Measurements from ENCODE around the gene TACC2.
A peak's percentile ranks its signal among the peaks of the same experiment; 100 is the strongest.

TACC2 gene

GRCh38 chr10:122171302-122172075 is 182.5 kb downstream of the TACC2 start:
- no peak for DNase-seq

- DNase-seq = no peak
Observed at GRCh38 chr10:122172361-122173008, 183.5 kb downstream of the TACC2 start.

DNA sequence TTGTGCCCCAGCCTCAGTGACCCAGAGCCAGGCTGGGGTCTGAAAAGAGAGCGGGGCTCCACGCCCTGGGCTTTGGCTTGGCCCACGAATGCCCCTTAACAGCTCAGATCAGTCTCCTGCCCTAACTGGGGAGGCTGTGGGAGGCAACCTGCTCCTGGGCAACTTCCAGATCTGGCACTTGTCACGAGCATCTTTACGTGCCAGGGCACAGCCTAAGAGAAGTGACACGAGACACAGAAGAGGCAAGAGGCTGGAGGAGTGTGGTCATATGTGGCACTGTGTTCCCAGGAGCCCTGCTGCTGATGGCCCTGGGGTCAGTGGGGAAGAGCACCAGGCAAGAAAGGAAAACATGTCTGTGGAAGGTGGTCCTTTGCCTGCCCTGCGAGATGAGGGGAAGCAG is 184.4 kb downstream of the TACC2 start:
- DNase-seq = no peak

DNA sequence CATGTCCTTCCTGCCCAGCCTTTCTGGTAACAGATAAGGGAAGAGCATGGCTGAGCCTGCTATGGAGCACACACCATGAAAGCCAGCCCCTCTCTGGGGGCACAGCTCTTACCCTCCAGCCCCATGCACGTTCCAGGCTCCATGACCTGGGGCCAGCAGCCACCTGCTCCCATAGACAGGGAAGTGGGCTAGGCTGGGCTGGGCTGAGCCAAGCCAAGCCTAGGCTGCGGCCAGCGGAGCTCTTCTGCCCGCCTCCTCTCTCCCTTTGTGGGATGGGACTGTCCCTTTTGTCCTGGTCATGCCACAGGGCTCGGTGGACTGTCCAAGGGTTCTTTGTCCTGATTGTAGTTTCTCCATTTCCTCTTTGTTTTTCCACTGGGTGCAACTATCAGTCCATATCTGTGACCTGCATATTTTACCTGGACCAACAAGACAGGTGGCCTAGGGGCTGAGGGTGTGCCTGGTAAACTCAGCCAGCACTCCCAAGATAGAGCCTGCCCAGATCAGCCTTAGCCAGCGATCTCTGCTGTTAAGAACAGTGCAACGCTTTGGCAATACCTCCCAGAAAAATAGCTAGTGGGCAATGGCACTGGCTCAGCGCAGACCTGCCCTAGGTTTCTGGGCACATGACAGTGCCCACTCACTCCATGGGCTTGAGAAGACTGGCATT is 184.9 kb downstream of the TACC2 start:
- DNase-seq = no peak

- DNase-seq = no peak
Observed at GRCh38 chr10:122176232-122177213, 187.6 kb downstream of the TACC2 start.

DNA sequence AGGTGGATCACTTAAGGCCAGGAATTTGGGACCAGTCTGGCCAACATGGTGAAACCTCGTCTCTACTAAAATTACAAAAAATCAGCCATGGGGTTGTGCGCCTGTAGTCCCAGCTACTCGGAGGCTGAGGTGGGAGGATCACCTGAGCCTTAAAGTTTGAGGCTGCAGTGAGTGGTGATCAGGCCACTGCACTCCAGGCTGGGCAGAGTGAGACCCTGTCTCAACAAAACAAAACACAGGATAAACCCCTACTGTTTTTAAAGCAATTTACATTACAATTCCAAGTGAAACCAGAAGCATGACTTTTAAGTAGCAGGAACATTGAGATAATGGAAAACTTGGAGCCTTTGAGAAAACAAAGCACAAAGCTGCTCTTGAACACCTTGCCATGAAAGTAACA is 189.7 kb downstream of the TACC2 start:
- DNase-seq = no peak

- DNase-seq = no peak
Observed at GRCh38 chr10:122181041-122181732, 192.2 kb downstream of the TACC2 start.

DNA sequence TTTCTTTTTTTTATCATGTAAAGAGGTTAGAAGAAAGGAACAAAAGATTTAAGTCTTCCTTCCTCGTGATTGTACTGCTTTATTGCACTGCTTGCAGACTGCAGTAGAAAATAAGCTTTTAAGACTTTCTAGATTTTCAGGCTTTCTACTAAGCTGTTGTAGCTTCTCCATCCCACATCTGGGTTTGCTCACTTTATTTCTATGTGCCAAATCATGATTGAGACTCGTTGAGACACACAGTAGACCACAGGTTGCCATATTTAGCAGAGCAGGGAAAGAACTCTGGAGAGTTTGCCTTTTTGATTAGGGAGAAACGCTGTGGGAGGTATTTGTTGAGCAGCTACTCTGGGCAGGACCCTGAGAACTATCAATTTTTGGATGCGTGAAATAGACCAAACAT is 192.9 kb downstream of the TACC2 start:
- DNase-seq = no peak

- no peak for DNase-seq
Observed at GRCh38 chr10:122182308-122182707, 193.3 kb downstream of the TACC2 start.

DNA sequence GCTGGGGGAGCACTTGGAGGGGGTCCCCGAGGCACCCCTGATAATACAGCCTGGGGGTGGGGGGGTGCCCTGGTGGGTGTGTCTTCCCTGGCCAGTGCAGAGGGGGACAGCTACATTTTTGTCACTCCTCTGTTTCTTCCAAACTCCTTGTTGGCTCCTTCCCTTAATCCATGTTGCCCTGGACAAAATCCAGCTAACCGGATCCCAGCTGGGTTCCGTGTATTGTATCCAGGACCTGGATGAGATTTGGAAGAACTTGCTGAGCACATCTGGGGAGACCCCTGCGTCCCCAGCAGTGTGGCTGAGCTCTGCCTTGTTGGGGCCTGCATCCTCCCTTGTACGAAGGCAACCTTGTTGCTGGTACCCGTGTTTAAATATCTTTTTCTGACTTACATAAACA is 195.3 kb downstream of the TACC2 start:
- DNase-seq = no peak

DNA sequence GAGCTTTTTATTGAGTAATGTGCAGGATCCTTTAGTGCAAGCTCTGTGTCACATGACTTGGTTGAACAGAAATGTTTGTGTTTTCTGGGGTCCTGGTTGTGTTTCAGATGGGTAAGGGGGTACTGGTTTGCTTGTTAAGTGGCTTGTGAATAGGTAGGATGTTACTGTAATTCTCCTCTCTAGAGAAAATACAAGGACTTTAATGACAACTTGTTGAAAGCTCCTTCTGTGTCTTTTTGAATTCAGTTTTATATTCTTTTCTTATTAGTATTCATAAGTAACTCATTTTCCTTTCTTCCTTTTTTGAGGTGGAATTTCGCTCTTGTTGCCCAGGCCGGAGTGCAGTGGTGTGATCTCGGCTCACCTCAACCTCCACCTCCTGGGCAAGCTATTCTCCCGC is 196.7 kb downstream of the TACC2 start:
- DNase-seq = no peak

DNA sequence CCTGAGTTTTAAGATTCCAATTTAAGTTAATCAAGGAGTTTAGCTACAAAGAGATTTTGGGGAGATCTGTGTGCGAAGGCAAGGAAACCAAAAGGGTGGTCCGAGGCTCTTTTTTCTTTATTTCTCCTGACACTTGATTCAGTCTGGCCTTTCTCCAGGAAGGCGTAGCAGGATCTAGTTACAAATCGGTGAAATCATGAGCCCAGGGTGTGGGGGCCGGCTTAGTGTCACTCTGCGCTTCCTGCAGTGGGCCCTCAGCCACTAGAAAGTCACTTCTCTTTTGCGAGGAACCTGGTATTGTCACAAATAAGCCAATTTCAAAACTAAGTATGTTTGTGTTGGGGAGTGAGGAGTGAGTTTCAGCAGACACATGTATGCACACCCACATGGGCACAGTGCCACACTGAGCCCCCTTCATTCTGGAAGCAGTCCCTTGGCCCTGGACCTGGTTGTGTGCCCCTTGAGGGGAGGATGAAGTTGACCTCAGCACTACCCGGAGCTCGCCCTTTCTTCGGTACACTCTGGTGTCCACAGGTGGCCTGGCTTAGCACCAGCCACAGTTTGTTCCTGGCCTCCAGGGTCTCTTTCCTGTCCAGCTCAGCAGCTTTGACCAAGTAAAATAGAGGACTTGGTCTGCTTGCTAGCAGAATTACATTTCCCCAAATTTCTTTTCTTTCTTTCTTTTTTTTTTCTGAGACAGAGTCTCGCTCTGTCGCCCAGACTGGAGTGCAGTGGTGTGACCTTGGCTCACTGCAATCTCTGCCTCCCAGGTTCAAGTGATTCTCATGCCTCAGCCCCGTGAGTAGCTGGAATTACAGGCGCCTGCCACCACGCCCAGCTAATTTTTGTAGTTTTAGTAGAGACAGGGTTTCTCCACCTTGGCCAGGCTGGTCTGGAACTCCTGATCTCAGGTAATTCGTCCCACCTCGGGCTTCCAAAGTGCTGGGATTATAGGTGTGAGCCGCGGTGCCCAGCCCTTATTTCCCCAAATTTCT is 198.2 kb downstream of the TACC2 start:
- peak; percentile 8 for DNase-seq

- no peak for DNase-seq
Observed at GRCh38 chr10:122188706-122189105, 199.7 kb downstream of the TACC2 start.

DNA sequence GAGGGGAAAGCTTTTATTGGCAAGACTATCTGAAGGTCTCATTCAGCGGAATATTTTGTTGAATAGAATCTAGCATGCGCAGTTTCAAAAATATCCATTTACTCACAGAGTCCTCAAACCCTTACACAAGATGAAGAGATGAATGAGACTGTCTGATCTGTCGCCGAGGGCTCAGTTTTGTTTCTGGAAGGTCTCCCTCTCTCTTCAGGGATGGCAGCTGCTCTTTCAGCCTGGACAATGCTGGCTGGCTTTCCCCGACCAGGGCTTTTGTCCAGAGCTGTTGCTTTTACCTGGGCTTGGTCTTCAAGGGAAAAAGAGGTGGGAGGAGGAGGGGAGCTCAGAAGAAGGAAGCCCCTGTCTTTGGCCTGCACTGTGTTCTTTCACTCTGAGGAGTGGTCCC is 200.2 kb downstream of the TACC2 start:
- DNase-seq = no peak

- DNase-seq = no peak
Observed at GRCh38 chr10:122190176-122190943, 201.4 kb downstream of the TACC2 start.

GRCh38 chr10:122191936-122192541 is 203.1 kb downstream of the TACC2 start:
- no peak for DNase-seq

DNA sequence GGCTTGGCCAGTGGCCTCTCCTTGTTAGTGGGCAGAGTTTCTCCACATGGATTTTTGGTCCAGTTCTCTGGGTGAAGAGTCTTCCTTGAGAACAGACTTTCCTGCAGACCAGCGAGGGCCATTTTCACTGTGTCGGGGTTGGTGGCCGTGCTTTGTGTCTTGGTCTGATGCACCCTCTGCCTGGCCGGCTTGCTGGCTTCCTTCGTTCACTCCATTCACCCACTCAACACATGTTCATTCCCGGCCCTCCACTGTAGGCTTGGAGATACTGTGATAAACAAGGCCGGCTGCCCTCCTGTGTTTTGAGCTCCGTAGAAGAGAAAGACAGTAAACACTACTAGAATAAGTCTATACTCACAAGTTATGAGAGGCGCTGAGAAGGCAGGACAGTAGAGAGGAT is 205.3 kb downstream of the TACC2 start:
- no peak for DNase-seq

DNA sequence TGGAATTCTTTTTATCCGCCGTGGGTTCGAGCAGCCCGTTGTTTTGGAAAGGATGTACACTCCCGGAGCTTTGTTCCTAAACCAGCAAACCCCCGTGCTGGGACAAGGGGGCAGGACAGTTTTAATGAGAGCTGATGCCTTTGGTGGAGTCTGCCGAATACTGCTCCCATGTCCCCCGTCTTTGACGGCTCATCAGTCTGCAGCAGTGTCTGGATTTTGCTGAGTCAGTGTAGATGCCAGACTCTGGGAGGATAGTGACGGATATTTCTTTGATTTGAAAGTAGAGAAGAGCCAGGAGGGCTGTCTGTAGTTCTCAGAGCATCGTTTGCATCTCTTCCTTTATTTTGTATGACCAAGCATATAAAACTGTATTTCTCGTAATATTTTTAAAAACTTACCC is 207.3 kb downstream of the TACC2 start:
- DNase-seq = no peak

GRCh38 chr10:122197611-122198222 is 208.8 kb downstream of the TACC2 start:
- DNase-seq = no peak

All from NCI-H2171 treated with DMSO at 0.1 percent for 48 hours (cell line).